Thoracic aorta (tissue), 2 donors: ENCODE results near the gene ATRNL1. TPM values are rescaled to one million over a fixed set of nuclear protein-coding genes. Genes with fewer than 3 reads are reported as not detected.

ENCODE experiments used
- ATAC-seq: fragments of 150-250 bp; one replicate; pipeline ENCODE4 v1.8.0; 2017; ENCODE audit warnings: low read depth; ENCODE audit not compliant: insufficient number of reproducible peaks, low FRiP score
- DNase-seq: peaks from one replicate; pipeline ENCODE4 v3.0.0-alpha.2; 2020; ENCODE audit warnings: low spot score
- H3K27ac ChIP-seq, 2 donors: fragments of 200-600 bp; sonication (generic); 1 replicate in 1 of 2; 2 replicates in 1 of 2; pipeline ENCODE4 v1.5.1; 2016; ENCODE audit warnings: mild to moderate bottlenecking in 2 of 2, moderate library complexity in 2 of 2
- H3K27me3 ChIP-seq: fragments of 200-600 bp; sonication (generic); replicated peaks from 2 replicates; pipeline ENCODE4 v1.6.0; 2016; ENCODE audit warnings: mild to moderate bottlenecking; ENCODE audit not compliant: insufficient read depth
- H3K36me3 ChIP-seq: fragments of 200-600 bp; sonication (generic); one replicate; pipeline ENCODE4 v1.5.1; 2016
- H3K4me1 ChIP-seq, 2 donors: fragments of 200-600 bp; sonication (generic); 1 replicate in 1 of 2; 2 replicates in 1 of 2; pipeline versions ENCODE4 v1.5.1 to v1.6.0; 2016; ENCODE audit warnings: low read depth in 2 of 2, mild to moderate bottlenecking in 1 of 2; ENCODE audit not compliant: control insufficient read depth in 1 of 2
- H3K4me3 ChIP-seq: fragments of 200-600 bp; sonication (generic); 2 replicates; pipeline ENCODE4 v1.5.1; 2016; ENCODE audit warnings: mild to moderate bottlenecking
- H3K9me3 ChIP-seq: fragments of 200-600 bp; sonication (generic); 2 replicates; pipeline ENCODE4 v1.5.1; 2016
- CTCF ChIP-seq: fragments of 200-600 bp; sonication (generic); IDR thresholded peaks from one replicate; pipeline ENCODE4 v1.5.1; 2019; ENCODE audit warnings: antibody characterized with exemption
- total RNA-seq, 2 donors: library from RNA; depleted of rRNA; stranded (reverse); fragments of >200 nt; gene quantifications; one replicate each; pipeline versions ENCODE4 v1.1.0 to v1.2.3, GENCODE V29; 2016

The ATRNL1 gene
- total RNA-seq, 2 donors from 2014 or later = 24.6 to 57.4 TPM

GRCh38 chr10:115856580-115856979 lies 763.4 kb downstream of the ATRNL1 start:
- Histone ChIP-seq H3K27ac (no peak overlapping the region), H3K9me3 (no peaks in the 10 kb centered on the region), H3K4me3 (no peak overlapping the region), H3K36me3 (no peaks in the 10 kb centered on the region), H3K4me1 (no peaks in the 10 kb centered on the region), H3K27me3 (no peaks in the 10 kb centered on the region)
- no peak for TF ChIP-seq CTCF
- ATAC-seq (no peak), DNase-seq (no peak)

DNA sequence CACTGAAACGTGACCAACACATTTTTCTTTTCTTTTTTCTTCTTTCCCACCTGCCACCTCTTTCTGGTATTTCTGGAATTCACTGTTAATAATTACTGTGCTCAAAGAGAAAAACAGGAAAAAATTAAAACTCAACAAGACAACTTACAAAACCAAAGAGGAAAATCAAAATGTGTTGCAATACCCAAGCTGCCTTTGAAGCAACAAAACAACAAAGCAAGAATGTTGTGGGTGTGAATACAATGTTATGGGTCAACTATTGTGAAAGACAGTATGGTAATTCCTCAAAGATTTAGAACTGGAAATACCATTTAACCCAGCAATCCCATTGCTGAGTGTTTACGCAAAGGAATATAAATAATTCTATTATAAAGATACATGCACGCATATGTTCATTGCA lies 764.7 kb downstream of the ATRNL1 start:
- Histone ChIP-seq H3K27me3 (no peaks in the 10 kb centered on the region), H3K4me3 (no peak overlapping the region), H3K9me3 (no peaks in the 10 kb centered on the region), H3K27ac (no peak overlapping the region), H3K36me3 (no peaks in the 10 kb centered on the region), H3K4me1 (no peaks in the 10 kb centered on the region)
- DNase-seq (no peak), ATAC-seq (no peak)
- no peak for TF ChIP-seq CTCF

DNA sequence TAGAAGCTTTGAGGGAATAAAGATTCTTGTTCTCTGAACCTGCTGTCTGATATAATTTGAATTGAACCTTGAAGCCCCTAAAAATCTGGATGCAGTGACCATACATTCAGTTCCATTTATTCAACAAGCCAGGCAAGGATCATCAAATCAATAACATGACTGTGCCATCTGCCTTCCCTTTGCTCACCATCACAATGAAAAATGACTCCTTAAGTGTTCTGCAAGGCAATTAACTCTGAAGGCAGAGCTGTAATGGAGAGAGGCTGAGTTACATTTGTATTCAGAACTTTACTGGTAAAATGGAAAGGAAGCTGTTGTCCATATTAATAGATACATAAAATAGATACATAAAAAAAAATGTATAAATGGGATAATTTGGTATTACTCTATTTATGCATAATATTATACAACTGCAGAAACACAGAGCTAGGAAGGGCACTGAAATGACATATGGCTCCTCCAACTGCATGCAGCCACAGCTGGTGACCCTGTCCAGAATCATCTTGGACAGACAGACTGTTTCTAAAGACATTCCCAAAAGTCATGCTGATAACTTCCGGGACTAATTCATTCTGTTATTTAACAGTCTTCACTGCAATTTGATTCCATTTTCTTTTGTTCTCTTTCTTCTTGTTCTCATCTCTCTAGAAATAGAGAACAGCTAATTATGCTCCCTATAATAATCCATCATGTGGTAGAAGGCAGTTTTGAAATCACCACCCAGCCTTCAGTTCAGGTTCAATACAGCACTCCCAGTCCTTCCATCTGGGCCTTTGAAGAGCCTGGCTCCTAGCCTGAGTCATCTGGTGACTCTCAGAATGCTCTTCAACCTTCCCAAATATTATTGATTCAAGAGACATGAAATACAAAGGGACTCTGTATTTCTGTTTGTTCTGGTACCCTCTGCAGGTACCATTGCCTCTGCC lies 767.3 kb downstream of the ATRNL1 start:
- DNase-seq (no peak), ATAC-seq (no peak)
- TF ChIP-seq CTCF = no peak
- H3K4me3 ChIP-seq = no peak overlapping the region
- no peaks in the 10 kb centered on the region for H3K4me1 ChIP-seq
- H3K27ac ChIP-seq = no peak overlapping the region
- no peaks in the 10 kb centered on the region for H3K36me3 ChIP-seq
- no peaks in the 10 kb centered on the region for H3K9me3 ChIP-seq
- no peaks in the 10 kb centered on the region for H3K27me3 ChIP-seq

DNA sequence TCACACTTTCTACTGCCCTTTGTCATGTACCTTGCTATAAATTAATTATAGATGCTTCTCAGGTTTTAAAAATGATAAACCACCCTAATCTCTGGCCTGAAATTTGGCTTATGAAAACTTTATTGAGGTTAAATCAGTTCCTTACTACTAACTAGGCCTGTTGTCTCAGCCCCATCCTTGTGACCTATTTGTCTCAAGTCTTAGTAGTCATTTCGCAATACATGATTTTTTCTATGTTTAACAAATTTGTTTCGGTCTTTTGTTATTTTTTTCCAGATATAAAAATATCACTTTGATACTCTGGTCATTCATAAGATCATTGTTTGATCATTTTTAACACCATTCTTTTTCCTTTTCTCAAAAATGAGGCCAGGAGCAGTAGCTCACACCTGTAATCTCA lies 768.3 kb downstream of the ATRNL1 start:
- Histone ChIP-seq H3K27ac (no peak overlapping the region), H3K4me1 (no peaks in the 10 kb centered on the region), H3K27me3 (no peaks in the 10 kb centered on the region), H3K36me3 (no peaks in the 10 kb centered on the region), H3K9me3 (no peaks in the 10 kb centered on the region), H3K4me3 (no peak overlapping the region)
- DNase-seq (no peak), ATAC-seq (no peak)
- TF ChIP-seq CTCF = no peak

- H3K27me3 ChIP-seq = no peaks in the 10 kb centered on the region
- TF ChIP-seq CTCF = no peak
- no peaks in the 10 kb centered on the region for H3K36me3 ChIP-seq
- no peaks in the 10 kb centered on the region for H3K9me3 ChIP-seq
- ATAC-seq (no peak), DNase-seq (no peak)
- H3K4me3 ChIP-seq = no peak overlapping the region
- no peaks in the 10 kb centered on the region for H3K4me1 ChIP-seq
- H3K27ac ChIP-seq = no peak overlapping the region
Measured at GRCh38 chr10:115861864-115862263, 768.7 kb downstream of the ATRNL1 start.
